ENCODE measurements around the gene TNFSF12. TPM values are rescaled to one million over a fixed set of nuclear protein-coding genes. Genes with fewer than 3 reads are reported as not detected.

TNFSF12 gene
- total and polyA plus RNA-seq, 7 donors: 10.2 to 23.4 (median 14.4) TPM

- H3K4me3 ChIP-seq: peak within 1 kb of the TSS; percentile 96
- 41 to 47% (median 43%) methylated on average over 16 of the region's 16 CpGs for WGBS, 3 donors
- ATAC-seq: no peak
- H3K9me3 ChIP-seq: no peaks in the 10 kb centered on the region
- H3K4me1 ChIP-seq: peaks cover 41% of the 10 kb centered on the region
- DNase-seq: peak; percentile 60 to 75
- H3K27ac ChIP-seq: peak within 1 kb of the TSS; percentile 94
- H3K36me3 ChIP-seq (ENCODE audit: insufficient read depth in 1 of 2, low read depth in 1 of 2): peaks cover 0 to 8% of the 10 kb centered on the region in 2 donors
- intact Hi-C loops (cut with DNase I): loop anchor here in 1 of 2 donors (2.0 kb wide), 1 partner anchor 204 kb away; the partner anchor contains the start of gene TMEM95
- no peaks in the 10 kb centered on the region for H3K27me3 ChIP-seq (ENCODE audit: insufficient read depth in 3 of 3, low read length in 2 of 3)
- TF ChIP-seq CTCF (IDR thresholded peaks at IDR 0.05): no peak
Measured at GRCh38 chr17:7558544-7559319, 9.9 kb downstream of the TNFSF12 start, which contains the start of gene TNFSF13. TSS of gene TNFSF13 (plus strand) at chr17:7558750. CDS start at chr17:7559040, 290 bp downstream.

- DNase-seq: no peak
- H3K9me3 ChIP-seq: no peaks in the 10 kb centered on the region
- peak overlapping the region; percentile 94 for H3K27ac ChIP-seq
- ATAC-seq: no peak
- H3K4me3 ChIP-seq: peak overlapping the region; percentile 96
- intact Hi-C loops (cut with DNase I): loop anchor here (2.0 to 10.0 kb wide), 7 partner anchors 45 to 315 kb away; partner anchors contain the start of genes FGF11 (in 2 of the 2), GABARAP (in 1 of the 2), KCTD11 (in 1 of the 2) and TMEM102 (in 1 of the 2)
- peaks cover 45% of the 10 kb centered on the region for H3K4me1 ChIP-seq
- no peak for TF ChIP-seq CTCF (IDR thresholded peaks at IDR 0.05)
- 82 to 85% (median 82%) methylated on average over 18 of the region's 18 CpGs for WGBS, 3 donors
- H3K27me3 ChIP-seq (ENCODE audit: insufficient read depth in 3 of 3, low read length in 2 of 3): no peaks in the 10 kb centered on the region
- H3K36me3 ChIP-seq (ENCODE audit: insufficient read depth in 1 of 2, low read depth in 1 of 2): peaks cover 0 to 17% of the 10 kb centered on the region in 2 donors
Measured at GRCh38 chr17:7559320-7560171, 10.7 kb downstream of the TNFSF12 start.

GRCh38 chr17:7560172-7561027 lies 11.5 kb downstream of the TNFSF12 start:
- TF ChIP-seq CTCF (IDR thresholded peaks at IDR 0.05): peak; percentile 57
- WGBS, 3 donors: 27 to 30% (median 28%) methylated on average over 20 to 22 of the region's 22 CpGs
- no peaks in the 10 kb centered on the region for H3K27me3 ChIP-seq (ENCODE audit: insufficient read depth in 3 of 3, low read length in 2 of 3)
- H3K9me3 ChIP-seq: no peaks in the 10 kb centered on the region
- H3K36me3 ChIP-seq (ENCODE audit: insufficient read depth in 1 of 2, low read depth in 1 of 2): peaks cover 3 to 25% of the 10 kb centered on the region in 2 donors
- peak overlapping the region; percentile 96 for H3K4me3 ChIP-seq
- DNase-seq (peak; percentile 64 to 70), ATAC-seq (peak; percentile 53 to 63 (median 56))
- peak overlapping the region; percentile 94 for H3K27ac ChIP-seq
- H3K4me1 ChIP-seq: peaks cover 45% of the 10 kb centered on the region
- intact Hi-C loops (cut with DNase I): loop anchor here (2.0 to 10.0 kb wide), 6 partner anchors 46 to 316 kb away; partner anchors contain the start of genes FGF11 (in 2 of the 2), GABARAP (in 1 of the 2), KCTD11 (in 1 of the 2) and TMEM102 (in 1 of the 2)

Measured in psoas muscle (tissue), 8 donors.